DND-41 (cell line): ENCODE measurements around the gene HAUS7.

Experiments
- ATAC-seq: fragments of 200-7000 bp; cut with Tn5 transposase; 3 replicates; pipeline ENCODE4 v1.9.1; 2021; ENCODE audit warnings: low read depth; ENCODE audit not compliant: insufficient read depth
- DNase-seq: peaks from one replicate; pipeline ENCODE4 v3.0.0-alpha.2; 2020
- H2AFZ ChIP-seq: 2 replicates; pipeline ENCODE4 v1.6.0; 2012; ENCODE audit warnings: low read depth, low read length
- H3K27ac ChIP-seq: 2 replicates; pipeline ENCODE4 v1.5.1; 2012; ENCODE audit warnings: low read length, inconsistent platforms
- H3K27me3 ChIP-seq: fragments of 200-600 bp; sonication (generic); 2 replicates; pipeline ENCODE4 v1.6.0; 2012; ENCODE audit warnings: low read length, mild to moderate bottlenecking, inconsistent platforms; ENCODE audit not compliant: insufficient read depth, poor library complexity
- H3K36me3 ChIP-seq: 2 replicates; pipeline ENCODE4 v1.5.1; 2012; ENCODE audit warnings: low read length, inconsistent platforms; ENCODE audit not compliant: insufficient read depth
- H3K4me1 ChIP-seq: 2 replicates; pipeline ENCODE4 v1.5.1; 2012; ENCODE audit warnings: mild to moderate bottlenecking, low read length; ENCODE audit not compliant: insufficient read depth
- H3K4me2 ChIP-seq: 2 replicates; pipeline ENCODE4 v1.6.0; 2012; ENCODE audit warnings: mild to moderate bottlenecking, moderate library complexity, low read length, inconsistent platforms; ENCODE audit not compliant: insufficient read depth
- H3K4me3 ChIP-seq, 2 experiments: fragments of 200-600 bp in 1 of 2; shearing (Covaris generic) in 1 of 2; 2 replicates each; pipeline ENCODE4 v1.5.1; 2012 to 2016; ENCODE audit warnings: inconsistent platforms in 2 of 2, low read length in 2 of 2, mild to moderate bottlenecking in 2 of 2, low read depth in 1 of 2, moderate library complexity in 1 of 2
- H3K79me2 ChIP-seq: 2 replicates; pipeline ENCODE4 v1.6.0; 2012; ENCODE audit warnings: low read length, inconsistent platforms; ENCODE audit not compliant: insufficient read depth
- H3K9ac ChIP-seq: 2 replicates; pipeline ENCODE4 v1.6.0; 2012; ENCODE audit warnings: low read depth, mild to moderate bottlenecking, inconsistent platforms, low read length, moderate library complexity
- H3K9me3 ChIP-seq: 2 replicates; pipeline ENCODE4 v1.5.1; 2012; ENCODE audit warnings: low read length, moderate library complexity, mild to moderate bottlenecking, inconsistent platforms; ENCODE audit not compliant: insufficient read depth, severe bottlenecking
- H4K20me1 ChIP-seq: 2 replicates; pipeline ENCODE4 v1.6.0; 2012; ENCODE audit warnings: low read length; ENCODE audit not compliant: insufficient read depth
- EZH2 ChIP-seq: IDR thresholded peaks from 3 replicates; pipeline ENCODE4 v1.6.1; 2012; ENCODE audit warnings: borderline replicate concordance, low read depth, mild to moderate bottlenecking, moderate library complexity, low read length, inconsistent platforms; ENCODE audit not compliant: severe bottlenecking
- TF ChIP-seq, protein P1 (sequence below): IDR thresholded peaks from 2 replicates; pipeline ENCODE4 v1.5.1; 2012; ENCODE audit warnings: borderline replicate concordance, low read length, moderate library complexity, mild to moderate bottlenecking; ENCODE audit not compliant: poor library complexity, severe bottlenecking; ENCODE audit errors: extremely low read depth

HAUS7 gene

DNA sequence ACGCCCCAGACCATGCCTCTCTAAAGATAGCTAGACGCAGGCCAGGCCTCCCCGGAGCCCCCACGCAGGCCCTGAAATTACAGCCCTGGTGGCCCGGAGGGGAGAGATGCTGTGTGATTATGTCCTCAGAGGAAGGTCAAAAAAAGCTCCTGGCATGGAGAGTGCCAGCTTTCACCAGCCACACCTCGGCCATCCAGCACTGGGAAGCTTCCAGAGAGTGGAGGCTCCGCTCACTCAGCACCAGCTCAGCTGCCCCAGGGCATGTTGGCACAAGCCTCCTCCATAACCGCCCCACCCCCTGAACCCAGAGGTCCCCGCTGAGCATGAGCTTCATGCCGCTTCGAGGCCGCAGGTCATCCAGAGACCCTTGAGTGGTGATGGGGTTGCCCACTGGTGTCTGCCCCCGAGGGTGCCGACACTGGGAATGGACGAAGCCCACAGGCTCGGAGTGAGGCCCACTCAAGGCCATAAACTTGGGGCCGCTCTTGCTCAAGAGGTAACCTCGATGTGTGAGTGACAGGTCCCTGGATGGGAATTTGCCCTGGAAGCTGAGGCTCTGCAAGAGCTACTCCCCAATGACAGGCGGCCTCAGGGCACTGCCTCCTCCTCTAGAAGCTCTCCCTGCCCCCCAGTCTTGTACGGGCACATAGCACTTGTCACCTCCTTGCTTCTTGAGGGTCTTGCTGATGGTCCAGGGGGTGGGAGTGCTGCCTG is 20.0 kb upstream of the HAUS7 start:
- Histone ChIP-seq H3K4me3 (no peak overlapping the region), H2AFZ (no peak overlapping the region), H3K27me3 (no peaks in the 10 kb centered on the region), H3K4me2 (no peak overlapping the region), H3K79me2 (no peaks in the 10 kb centered on the region), H3K4me1 (no peaks in the 10 kb centered on the region), H3K27ac (no peak overlapping the region), H4K20me1 (no peaks in the 10 kb centered on the region), H3K9ac (no peak overlapping the region), H3K9me3 (no peaks in the 10 kb centered on the region), H3K36me3 (no peaks in the 10 kb centered on the region)
- ATAC-seq (no peak), DNase-seq (no peak)
- no peak for TF ChIP-seq EZH2
- TF ChIP-seq, protein P1, sequence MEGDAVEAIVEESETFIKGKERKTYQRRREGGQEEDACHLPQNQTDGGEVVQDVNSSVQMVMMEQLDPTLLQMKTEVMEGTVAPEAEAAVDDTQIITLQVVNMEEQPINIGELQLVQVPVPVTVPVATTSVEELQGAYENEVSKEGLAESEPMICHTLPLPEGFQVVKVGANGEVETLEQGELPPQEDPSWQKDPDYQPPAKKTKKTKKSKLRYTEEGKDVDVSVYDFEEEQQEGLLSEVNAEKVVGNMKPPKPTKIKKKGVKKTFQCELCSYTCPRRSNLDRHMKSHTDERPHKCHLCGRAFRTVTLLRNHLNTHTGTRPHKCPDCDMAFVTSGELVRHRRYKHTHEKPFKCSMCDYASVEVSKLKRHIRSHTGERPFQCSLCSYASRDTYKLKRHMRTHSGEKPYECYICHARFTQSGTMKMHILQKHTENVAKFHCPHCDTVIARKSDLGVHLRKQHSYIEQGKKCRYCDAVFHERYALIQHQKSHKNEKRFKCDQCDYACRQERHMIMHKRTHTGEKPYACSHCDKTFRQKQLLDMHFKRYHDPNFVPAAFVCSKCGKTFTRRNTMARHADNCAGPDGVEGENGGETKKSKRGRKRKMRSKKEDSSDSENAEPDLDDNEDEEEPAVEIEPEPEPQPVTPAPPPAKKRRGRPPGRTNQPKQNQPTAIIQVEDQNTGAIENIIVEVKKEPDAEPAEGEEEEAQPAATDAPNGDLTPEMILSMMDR = no peak

DNA sequence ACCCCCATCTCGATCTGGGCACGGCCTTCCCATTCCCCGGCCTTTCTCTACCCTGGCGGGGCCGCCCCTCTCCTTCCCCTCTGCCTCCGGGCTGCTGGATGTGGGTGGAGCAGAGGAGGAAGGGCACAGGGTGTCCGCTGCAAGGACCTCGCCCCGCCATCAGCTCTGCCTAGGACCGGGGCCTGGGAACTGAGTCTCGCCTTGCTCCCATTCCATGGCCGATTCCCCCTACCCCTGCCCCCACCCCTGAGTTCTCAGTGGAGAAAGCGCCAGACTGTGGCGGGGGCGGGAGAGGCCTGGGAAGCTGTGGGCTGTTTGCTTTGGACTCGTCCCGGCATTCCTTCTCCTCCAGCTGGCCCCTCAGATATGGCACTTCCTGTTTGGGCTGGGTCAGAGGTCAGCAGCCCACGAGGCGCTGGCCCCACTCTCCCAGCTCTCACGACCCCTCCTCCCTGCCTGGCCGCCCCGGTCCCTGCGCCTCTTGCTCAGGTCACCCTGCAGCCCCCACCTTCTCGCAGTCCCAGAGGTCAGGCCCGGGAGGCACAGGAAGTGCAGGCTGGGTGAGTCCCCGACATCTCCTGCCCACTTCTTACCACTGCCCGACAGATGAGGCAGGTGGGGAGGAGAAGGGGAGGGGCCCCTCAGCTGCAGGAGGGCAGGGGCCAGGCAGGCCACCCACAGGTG is 18.0 kb upstream of the HAUS7 start:
- H3K4me3 ChIP-seq = no peak overlapping the region
- no peaks in the 10 kb centered on the region for H3K36me3 ChIP-seq
- H3K79me2 ChIP-seq = no peaks in the 10 kb centered on the region
- H3K4me1 ChIP-seq = no peaks in the 10 kb centered on the region
- no peak for ATAC-seq
- no peak overlapping the region for H3K27ac ChIP-seq
- H3K9ac ChIP-seq = no peak overlapping the region
- H2AFZ ChIP-seq = no peak overlapping the region
- no peaks in the 10 kb centered on the region for H3K27me3 ChIP-seq
- DNase-seq = no peak
- TF ChIP-seq, protein P1 = no peak
- no peak for TF ChIP-seq EZH2
- H3K4me2 ChIP-seq = no peak overlapping the region
- H4K20me1 ChIP-seq = no peaks in the 10 kb centered on the region
- no peaks in the 10 kb centered on the region for H3K9me3 ChIP-seq

DNA sequence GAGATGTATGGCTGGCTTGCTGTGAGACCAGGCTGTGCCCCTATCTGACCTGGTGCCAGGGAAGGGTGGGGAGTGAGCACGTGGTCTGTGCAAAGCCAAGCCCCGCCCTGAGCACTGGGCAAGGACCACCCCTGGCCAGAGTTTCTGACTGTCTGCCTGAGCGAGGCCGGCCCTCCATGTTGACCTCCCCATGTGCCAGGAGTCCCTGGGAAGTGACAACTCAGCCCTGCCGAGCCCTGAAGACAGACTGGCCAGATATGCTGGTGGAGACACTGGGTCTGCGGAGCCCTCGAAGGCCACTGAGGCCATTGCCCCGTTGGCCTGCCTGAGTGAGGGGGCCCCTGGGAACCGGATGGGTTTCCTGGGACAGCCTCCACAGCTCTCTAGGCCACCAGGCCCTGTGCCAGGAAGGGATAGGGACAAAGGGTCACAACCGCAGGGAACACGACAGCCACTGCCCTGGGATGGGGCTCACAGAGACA is 17.3 kb upstream of the HAUS7 start:
- H3K4me3 ChIP-seq = no peak overlapping the region
- DNase-seq = no peak
- H4K20me1 ChIP-seq = no peaks in the 10 kb centered on the region
- H2AFZ ChIP-seq = no peak overlapping the region
- no peak overlapping the region for H3K4me2 ChIP-seq
- no peaks in the 10 kb centered on the region for H3K4me1 ChIP-seq
- ATAC-seq = no peak
- H3K27me3 ChIP-seq = no peaks in the 10 kb centered on the region
- no peaks in the 10 kb centered on the region for H3K9me3 ChIP-seq
- H3K79me2 ChIP-seq = no peaks in the 10 kb centered on the region
- H3K27ac ChIP-seq = no peak overlapping the region
- TF ChIP-seq, protein P1 = no peak
- TF ChIP-seq EZH2 = no peak
- H3K36me3 ChIP-seq = no peaks in the 10 kb centered on the region
- H3K9ac ChIP-seq = no peak overlapping the region
